HepG2 (cell line): ENCODE data around the gene ZG16. TPM values are rescaled to one million over a fixed set of nuclear protein-coding genes. Genes with fewer than 3 reads are reported as not detected.

ENCODE experiments used
- AGO2 ChIP-seq: fragments of 200-400 bp; formaldehyde crosslinking; optimal IDR thresholded peaks from 2 replicates; pipeline ENCODE3; 2017; ENCODE audit warnings: mild to moderate bottlenecking, low read depth, low read length, moderate library complexity
- BHLHE40 ChIP-seq: IDR thresholded peaks from 2 replicates; pipeline ENCODE4 v1.6.1; 2011; ENCODE audit warnings: low read length, improper control_type of control experiment
- MYC ChIP-seq: sonication (generic); formaldehyde crosslinking; IDR thresholded peaks from 2 replicates; pipeline ENCODE4 v1.9.0; 2021; ENCODE audit warnings: missing genetic modification reagents, borderline replicate concordance
- NRL ChIP-seq: sonication (generic); formaldehyde crosslinking; IDR thresholded peaks from 2 replicates; pipeline ENCODE4 v1.5.0; 2020; ENCODE audit warnings: missing genetic modification reagents, mild to moderate bottlenecking, moderate library complexity, borderline replicate concordance
- POLR2G ChIP-seq: fragments of 200-400 bp; formaldehyde crosslinking; IDR thresholded peaks from 2 replicates; pipeline ENCODE4 v1.6.1; 2018; ENCODE audit warnings: mild to moderate bottlenecking, low read depth, low read length, moderate library complexity
- RARG ChIP-seq: sonication (generic); formaldehyde crosslinking; IDR thresholded peaks from 2 replicates; pipeline ENCODE4 v1.4.0; 2020; ENCODE audit warnings: low read depth, mild to moderate bottlenecking, missing genetic modification reagents
- REPIN1 ChIP-seq: sonication (generic); formaldehyde crosslinking; IDR thresholded peaks from 2 replicates; pipeline ENCODE4 v1.8.0; 2022; ENCODE audit warnings: missing genetic modification reagents, low read depth, mild to moderate bottlenecking, borderline replicate concordance
- RFX1 ChIP-seq: fragments of 450-650 bp; IDR thresholded peaks from 2 replicates; pipeline ENCODE4 v1.6.1; 2017
- SMARCE1 ChIP-seq: fragments of 450-650 bp; IDR thresholded peaks from 2 replicates; pipeline ENCODE4 v1.6.1; 2017; ENCODE audit warnings: borderline replicate concordance
- ZFP41 ChIP-seq: sonication (generic); formaldehyde crosslinking; IDR thresholded peaks from 2 replicates; pipeline ENCODE4 v1.4.0; 2020; ENCODE audit warnings: mild to moderate bottlenecking, missing genetic modification reagents, borderline replicate concordance
- ZNF30 ChIP-seq: sonication (generic); formaldehyde crosslinking; IDR thresholded peaks from 2 replicates; pipeline ENCODE4 v1.5.0; 2020; ENCODE audit warnings: mild to moderate bottlenecking, missing genetic modification reagents
- ZNF343 ChIP-seq: sonication (generic); formaldehyde crosslinking; IDR thresholded peaks from 2 replicates; pipeline ENCODE4 v1.4.0; 2020; ENCODE audit warnings: mild to moderate bottlenecking, missing genetic modification reagents
- ZNF367 ChIP-seq: sonication (generic); formaldehyde crosslinking; IDR thresholded peaks from 2 replicates; pipeline ENCODE4 v1.4.0; 2020; ENCODE audit warnings: missing genetic modification reagents, borderline replicate concordance
- ZNF746 ChIP-seq: sonication (generic); formaldehyde crosslinking; IDR thresholded peaks from 2 replicates; pipeline ENCODE4 v1.8.0; 2022; ENCODE audit warnings: mild to moderate bottlenecking, missing genetic modification reagents
- ZNF780A ChIP-seq: sonication (generic); formaldehyde crosslinking; IDR thresholded peaks from 2 replicates; pipeline ENCODE4 v1.8.0; 2022; ENCODE audit warnings: mild to moderate bottlenecking, missing genetic modification reagents, moderate library complexity
- polyA plus RNA-seq, 8 experiments: library from polyadenylated mRNA; depleted of rRNA in 3 of 8; stranded (reverse) in 7 of 8; unstranded in 1 of 8; fragments of >200 nt; fragmentation: Illumina TruSeq in 4 of 8; extraction: Trizol in 4 of 8; gene quantifications; 2 replicates each; pipeline versions ENCODE4 v1.2.1 to v1.2.3, GENCODE V29; 2011 to 2016; ENCODE audit warnings: low read depth in 4 of 8, missing spikeins in 1 of 8, mixed read lengths in 1 of 8; ENCODE audit not compliant: insufficient read depth in 1 of 8
- total RNA-seq, 5 experiments: library from RNA; depleted of rRNA; stranded (reverse); fragments of >200 nt; fragmentation: Illumina TruSeq; extraction: Trizol; gene quantifications; 2 replicates each; pipeline ENCODE4 v1.2.3, GENCODE V29; 2016; ENCODE audit warnings: low read depth in 1 of 5
- TF ChIP-seq, protein P1 (sequence below), 2 experiments: sonication (generic) in 1 of 2; formaldehyde crosslinking in 1 of 2; IDR thresholded peaks; 2 replicates each; pipeline versions ENCODE4 v1.6.1 to v1.9.0; 2014 to 2022; ENCODE audit warnings: antibody characterized with exemption in 1 of 2, borderline replicate concordance in 1 of 2, inconsistent platforms in 1 of 2, low read depth in 1 of 2, missing genetic modification reagents in 1 of 2
- TF ChIP-seq, protein P2 (sequence below): sonication (generic); formaldehyde crosslinking; IDR thresholded peaks from 2 replicates; pipeline ENCODE4 v1.4.0; 2020; ENCODE audit warnings: mild to moderate bottlenecking, missing genetic modification reagents, borderline replicate concordance
- TF ChIP-seq, protein P3 (sequence below): sonication (generic); formaldehyde crosslinking; IDR thresholded peaks from 2 replicates; pipeline ENCODE4 v1.5.1; 2020; ENCODE audit warnings: missing genetic modification reagents, mild to moderate bottlenecking, borderline replicate concordance

The ZG16 gene
- total and polyA plus RNA-seq, 2 of the 13 experiments (the other 11 are each of a cell fraction or from before 2014, with no cell fraction given): 0.04 to 0.07 TPM

DNA sequence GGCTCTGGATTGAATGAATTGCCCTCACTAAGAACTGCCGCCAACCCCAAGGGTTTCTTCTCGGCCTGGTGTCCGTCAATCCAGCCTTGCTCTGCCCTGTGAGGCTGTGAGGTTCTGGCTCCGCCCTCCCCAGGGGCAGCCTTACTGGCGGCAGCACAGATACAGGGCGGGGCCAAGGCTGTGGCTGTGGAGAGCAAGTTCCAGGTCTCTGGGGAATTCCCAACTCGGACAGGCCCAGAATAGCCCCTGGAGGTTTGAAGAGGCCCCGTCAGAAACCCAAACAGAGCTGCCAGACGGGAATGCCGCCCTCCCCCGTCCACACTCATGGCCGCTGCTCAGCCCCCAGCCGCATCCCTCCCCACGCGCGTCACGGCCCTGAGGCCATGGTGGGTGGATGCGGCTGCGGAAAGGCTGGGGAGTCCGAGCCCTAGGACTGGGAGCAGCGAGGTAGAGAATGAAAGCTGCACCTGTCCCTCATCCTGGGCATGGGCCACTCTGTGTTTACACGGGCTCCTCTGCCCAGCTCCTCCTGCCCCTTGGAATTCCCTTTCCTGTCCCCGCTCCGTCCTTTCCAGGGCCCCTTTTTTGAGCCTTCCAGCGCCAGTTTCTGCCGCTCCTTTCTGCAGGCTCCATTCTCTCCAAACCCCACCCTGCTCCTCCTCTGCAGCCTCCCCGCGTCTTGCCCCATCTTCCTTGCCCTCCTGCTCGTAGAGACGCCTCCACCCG lies 33.3 kb downstream of the ZG16 start (continued):
- TF ChIP-seq POLR2G (peak; percentile 92), ZNF343 (CRISPR knock-in tag) (peak; percentile 60; the same call in 1 of the 2 replicates), REPIN1 (CRISPR knock-in tag) (0 out of 2 replicates have a peak, but pooled peaks have one; percentile 43), RARG (CRISPR knock-in tag) (no peak), ZNF780A (no peak), ZFP41 (CRISPR knock-in tag) (no peak), RFX1 (no peak), ZNF746 (CRISPR knock-in tag) (peak; percentile 61), BHLHE40 (no peak), NRL (CRISPR knock-in tag) (no peak; the same call in 1 of the 2 replicates), AGO2 (peak; percentile 100), MYC (CRISPR knock-in tag) (peak; percentile 64; the same call in 1 of the 2 replicates), SMARCE1 (no peak), ZNF367 (CRISPR knock-in tag) (peak; percentile 55; the same call in 1 of the 2 replicates), ZNF30 (CRISPR knock-in tag) (no peak)
- TF ChIP-seq, protein P1, sequence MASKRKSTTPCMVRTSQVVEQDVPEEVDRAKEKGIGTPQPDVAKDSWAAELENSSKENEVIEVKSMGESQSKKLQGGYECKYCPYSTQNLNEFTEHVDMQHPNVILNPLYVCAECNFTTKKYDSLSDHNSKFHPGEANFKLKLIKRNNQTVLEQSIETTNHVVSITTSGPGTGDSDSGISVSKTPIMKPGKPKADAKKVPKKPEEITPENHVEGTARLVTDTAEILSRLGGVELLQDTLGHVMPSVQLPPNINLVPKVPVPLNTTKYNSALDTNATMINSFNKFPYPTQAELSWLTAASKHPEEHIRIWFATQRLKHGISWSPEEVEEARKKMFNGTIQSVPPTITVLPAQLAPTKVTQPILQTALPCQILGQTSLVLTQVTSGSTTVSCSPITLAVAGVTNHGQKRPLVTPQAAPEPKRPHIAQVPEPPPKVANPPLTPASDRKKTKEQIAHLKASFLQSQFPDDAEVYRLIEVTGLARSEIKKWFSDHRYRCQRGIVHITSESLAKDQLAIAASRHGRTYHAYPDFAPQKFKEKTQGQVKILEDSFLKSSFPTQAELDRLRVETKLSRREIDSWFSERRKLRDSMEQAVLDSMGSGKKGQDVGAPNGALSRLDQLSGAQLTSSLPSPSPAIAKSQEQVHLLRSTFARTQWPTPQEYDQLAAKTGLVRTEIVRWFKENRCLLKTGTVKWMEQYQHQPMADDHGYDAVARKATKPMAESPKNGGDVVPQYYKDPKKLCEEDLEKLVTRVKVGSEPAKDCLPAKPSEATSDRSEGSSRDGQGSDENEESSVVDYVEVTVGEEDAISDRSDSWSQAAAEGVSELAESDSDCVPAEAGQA (IDR thresholded peaks at IDR 0.05; ENCODE audit: low read depth): no peak
- TF ChIP-seq, protein P1 (CRISPR knock-in tag; IDR thresholded peaks at IDR 0.05; ENCODE audit: borderline replicate concordance): no peak
- TF ChIP-seq, protein P2, sequence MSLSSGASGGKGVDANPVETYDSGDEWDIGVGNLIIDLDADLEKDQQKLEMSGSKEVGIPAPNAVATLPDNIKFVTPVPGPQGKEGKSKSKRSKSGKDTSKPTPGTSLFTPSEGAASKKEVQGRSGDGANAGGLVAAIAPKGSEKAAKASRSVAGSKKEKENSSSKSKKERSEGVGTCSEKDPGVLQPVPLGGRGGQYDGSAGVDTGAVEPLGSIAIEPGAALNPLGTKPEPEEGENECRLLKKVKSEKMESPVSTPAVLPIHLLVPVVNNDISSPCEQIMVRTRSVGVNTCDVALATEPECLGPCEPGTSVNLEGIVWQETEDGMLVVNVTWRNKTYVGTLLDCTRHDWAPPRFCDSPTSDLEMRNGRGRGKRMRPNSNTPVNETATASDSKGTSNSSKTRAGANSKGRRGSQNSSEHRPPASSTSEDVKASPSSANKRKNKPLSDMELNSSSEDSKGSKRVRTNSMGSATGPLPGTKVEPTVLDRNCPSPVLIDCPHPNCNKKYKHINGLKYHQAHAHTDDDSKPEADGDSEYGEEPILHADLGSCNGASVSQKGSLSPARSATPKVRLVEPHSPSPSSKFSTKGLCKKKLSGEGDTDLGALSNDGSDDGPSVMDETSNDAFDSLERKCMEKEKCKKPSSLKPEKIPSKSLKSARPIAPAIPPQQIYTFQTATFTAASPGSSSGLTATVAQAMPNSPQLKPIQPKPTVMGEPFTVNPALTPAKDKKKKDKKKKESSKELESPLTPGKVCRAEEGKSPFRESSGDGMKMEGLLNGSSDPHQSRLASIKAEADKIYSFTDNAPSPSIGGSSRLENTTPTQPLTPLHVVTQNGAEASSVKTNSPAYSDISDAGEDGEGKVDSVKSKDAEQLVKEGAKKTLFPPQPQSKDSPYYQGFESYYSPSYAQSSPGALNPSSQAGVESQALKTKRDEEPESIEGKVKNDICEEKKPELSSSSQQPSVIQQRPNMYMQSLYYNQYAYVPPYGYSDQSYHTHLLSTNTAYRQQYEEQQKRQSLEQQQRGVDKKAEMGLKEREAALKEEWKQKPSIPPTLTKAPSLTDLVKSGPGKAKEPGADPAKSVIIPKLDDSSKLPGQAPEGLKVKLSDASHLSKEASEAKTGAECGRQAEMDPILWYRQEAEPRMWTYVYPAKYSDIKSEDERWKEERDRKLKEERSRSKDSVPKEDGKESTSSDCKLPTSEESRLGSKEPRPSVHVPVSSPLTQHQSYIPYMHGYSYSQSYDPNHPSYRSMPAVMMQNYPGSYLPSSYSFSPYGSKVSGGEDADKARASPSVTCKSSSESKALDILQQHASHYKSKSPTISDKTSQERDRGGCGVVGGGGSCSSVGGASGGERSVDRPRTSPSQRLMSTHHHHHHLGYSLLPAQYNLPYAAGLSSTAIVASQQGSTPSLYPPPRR (CRISPR knock-in tag): no peak
- TF ChIP-seq, protein P3, sequence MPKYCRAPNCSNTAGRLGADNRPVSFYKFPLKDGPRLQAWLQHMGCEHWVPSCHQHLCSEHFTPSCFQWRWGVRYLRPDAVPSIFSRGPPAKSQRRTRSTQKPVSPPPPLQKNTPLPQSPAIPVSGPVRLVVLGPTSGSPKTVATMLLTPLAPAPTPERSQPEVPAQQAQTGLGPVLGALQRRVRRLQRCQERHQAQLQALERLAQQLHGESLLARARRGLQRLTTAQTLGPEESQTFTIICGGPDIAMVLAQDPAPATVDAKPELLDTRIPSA (CRISPR knock-in tag): no peak
